Measurements from ENCODE around the gene C16orf96.

GRCh38 chr16:4607841-4608703, 51.9 kb downstream of the C16orf96 start:
- TF ChIP-seq CTCF (conservative IDR thresholded peaks at IDR 0.05; ENCODE audit: low read depth in 2 of 2) (no peak), POLR2AphosphoS5 (IDR thresholded peaks at IDR 0.05; ENCODE audit: low read depth) (no peak), EZH2phosphoT487 (IDR thresholded peaks at IDR 0.05; ENCODE audit: unreplicated experiment) (no peak), EZH2 (IDR thresholded peaks at IDR 0.05; ENCODE audit: low read depth, unreplicated experiment) (no peak)

Data from GM23338 (cell line).